ENCODE data around the gene VPREB3.

Gene VPREB3

DNA sequence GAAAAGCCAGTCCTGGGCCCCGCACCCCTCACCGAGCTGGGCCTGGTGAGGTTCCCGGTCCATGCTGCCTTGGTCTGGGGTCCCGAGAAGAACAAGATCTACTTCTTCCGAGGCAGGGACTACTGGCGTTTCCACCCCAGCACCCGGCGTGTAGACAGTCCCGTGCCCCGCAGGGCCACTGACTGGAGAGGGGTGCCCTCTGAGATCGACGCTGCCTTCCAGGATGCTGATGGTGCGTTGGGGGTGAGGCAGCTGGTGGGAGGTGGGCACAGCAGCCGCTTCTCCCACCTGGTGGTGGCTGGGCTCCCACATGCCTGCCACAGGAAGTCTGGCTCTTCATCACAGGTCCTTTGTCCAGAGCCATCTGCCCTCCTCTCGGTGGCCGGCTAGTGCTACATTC is 28.0 kb upstream of the VPREB3 start:
- DNase-seq = no peak

DNA sequence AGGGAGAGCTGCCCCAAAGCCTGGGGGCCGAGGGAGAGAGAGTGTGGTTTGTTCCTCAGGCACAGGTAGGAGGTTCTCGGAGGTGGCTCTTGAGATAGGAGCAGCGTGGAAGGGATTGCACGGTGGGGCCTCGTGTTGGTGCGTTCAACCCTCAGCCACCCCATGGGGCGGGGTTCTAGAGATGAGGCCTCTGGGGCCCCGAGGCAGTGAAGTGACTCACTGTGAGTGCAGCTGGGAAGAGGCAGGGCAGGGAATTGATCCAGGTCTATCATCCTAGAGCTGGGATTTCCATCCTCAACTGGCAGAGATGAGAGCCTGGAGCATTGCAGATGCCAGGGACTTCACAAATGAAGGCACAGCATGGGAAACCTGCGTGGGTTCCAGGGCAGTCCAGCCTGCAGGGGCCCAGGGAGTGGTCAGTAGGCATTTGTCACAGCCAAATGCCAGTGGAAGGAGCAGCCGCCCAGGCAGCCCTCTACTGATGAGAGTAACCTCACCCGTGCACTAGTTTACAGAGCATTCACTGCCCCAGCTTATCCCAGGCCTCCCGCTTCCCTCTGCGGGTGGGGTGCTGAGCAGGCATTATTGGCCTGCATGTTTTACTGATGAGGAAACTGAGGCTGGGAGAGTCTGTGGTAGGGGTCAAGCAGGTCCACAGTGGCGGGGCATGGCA is 27.4 kb upstream of the VPREB3 start:
- no peak for DNase-seq

DNA sequence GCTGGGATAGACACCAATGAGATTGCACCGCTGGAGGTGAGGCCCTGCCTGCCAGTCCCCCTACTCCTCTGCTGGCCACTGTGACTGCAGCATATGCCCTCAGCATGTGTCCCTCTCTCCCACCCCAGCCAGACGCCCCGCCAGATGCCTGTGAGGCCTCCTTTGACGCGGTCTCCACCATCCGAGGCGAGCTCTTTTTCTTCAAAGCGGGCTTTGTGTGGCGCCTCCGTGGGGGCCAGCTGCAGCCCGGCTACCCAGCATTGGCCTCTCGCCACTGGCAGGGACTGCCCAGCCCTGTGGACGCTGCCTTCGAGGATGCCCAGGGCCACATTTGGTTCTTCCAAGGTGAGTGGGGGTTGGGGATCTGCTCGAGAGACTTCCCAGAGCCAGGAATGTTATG is 26.8 kb upstream of the VPREB3 start:
- DNase-seq = no peak

DNA sequence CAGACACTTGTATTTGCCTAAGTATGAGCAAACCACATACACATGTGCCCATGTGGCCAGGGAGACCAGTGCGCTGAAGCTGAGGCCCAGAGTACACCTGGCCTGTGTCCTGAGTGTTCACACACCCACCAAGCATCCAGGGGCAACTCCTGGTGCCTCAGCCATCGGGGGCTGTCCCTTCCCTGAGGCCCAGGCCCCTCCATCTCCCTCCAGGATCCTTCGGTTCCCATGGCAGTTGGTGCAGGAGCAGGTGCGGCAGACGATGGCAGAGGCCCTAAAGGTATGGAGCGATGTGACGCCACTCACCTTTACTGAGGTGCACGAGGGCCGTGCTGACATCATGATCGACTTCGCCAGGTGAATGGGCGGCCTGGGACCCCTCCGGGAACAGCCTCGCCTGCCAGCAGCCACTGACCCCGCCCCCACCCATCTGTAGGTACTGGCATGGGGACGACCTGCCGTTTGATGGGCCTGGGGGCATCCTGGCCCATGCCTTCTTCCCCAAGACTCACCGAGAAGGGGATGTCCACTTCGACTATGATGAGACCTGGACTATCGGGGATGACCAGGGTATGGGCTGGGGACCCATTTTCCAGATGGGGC is 26.0 kb upstream of the VPREB3 start:
- no peak for DNase-seq

DNA sequence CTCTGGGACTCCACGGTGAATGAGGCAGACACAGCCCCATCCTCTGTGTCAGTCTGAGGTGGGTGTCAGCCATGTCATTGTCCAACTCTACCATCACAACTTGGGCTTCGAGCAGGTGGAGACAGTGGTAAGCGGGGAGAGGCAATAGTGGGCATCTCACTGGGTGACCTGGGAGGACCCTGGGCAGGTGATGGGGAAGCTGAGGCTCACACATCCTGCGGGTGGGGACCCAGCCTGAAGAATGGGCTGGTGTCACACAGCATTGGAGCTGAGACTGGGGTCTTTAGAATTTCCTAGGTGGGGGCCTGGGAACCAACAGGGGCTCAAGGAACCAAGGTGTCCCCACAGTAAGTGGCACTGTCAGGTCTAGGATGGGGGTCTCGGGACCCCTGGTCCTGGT is 25.5 kb upstream of the VPREB3 start:
- DNase-seq = no peak

DNA sequence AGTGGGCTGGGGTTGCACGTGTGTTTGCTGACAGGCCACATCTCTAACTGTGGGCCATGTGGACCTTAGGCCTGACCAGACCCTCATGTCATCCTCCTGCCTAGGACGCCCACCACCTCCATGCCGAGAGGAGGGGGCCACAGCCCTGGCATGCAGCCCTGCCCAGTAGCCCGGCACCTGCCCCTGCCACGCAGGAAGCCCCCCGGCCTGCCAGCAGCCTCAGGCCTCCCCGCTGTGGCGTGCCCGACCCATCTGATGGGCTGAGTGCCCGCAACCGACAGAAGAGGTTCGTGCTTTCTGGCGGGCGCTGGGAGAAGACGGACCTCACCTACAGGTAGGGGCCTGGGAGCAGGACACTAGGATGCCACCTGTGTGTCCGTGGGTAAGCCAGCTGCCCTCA is 24.9 kb upstream of the VPREB3 start:
- no peak for DNase-seq

- DNase-seq = no peak
These were observed 24.3 kb upstream of the VPREB3 start for GRCh38 chr22:23778577-23778900.

DNA sequence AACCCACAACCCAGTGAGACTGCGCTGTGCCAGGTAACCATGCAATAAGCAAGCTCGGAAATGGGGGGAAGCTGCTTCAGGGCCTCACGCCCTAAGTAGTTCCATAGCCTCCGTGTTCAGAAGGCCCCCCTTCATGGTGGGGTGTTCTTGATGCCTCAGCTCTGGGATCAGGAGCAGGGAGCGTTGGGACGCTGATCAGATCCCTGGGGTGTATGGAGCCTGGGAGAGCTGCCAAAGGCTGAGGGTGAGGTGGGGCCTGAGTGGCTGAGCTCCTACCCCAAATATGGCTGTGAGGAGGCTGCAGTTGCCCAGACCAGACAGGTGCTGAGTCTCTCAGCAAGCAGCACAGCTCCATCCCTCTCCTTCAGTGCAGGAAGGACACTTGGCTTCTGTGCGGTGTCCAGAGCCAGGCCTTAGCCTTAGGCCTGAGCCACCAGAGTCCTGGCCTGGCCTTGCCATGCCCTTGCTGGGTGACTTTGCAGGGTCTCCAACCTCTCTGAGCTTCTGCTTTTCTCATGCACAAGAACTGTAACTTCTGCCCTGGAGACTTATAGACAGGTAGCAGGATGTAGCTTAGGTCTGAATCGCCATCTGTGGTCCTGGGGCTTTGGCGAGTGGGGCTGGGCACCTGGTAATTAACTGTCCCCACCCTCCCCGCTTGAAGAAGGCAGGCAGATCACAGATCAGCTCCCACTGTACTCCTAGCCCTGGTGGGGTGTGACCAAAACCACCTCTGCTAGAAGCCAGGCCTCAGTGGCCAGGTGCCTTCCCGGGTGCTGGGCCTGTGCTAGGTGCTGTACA is 23.8 kb upstream of the VPREB3 start:
- DNase-seq = no peak

- no peak for DNase-seq
These were observed 21.7 kb upstream of the VPREB3 start for GRCh38 chr22:23775779-23776375.

DNA sequence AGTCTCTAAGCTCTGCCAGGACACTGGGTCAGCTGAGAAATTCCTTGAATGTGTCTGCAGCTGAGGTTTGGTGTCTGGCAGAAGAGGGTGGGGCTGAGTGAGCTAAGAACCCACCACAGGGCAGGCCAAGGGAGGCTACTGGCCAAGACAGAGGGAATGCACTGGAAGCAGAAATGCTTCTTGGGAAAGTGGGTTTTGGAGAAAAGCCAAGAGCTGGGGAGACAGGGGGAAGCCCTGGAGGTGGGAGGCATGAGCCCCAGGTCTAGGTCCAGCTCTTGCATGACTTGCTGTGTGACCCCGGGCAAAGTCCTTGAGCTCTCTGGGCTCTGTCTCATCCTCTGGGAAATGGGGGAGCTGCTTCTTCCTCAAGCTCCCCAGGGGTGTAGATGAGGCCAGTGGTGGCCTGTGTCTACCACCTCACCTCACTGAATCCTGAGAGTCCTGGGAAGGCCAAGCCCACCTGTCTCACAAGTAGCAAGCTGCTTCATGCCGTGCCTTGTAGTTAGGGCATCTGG is 20.8 kb upstream of the VPREB3 start:
- DNase-seq = no peak

DNA sequence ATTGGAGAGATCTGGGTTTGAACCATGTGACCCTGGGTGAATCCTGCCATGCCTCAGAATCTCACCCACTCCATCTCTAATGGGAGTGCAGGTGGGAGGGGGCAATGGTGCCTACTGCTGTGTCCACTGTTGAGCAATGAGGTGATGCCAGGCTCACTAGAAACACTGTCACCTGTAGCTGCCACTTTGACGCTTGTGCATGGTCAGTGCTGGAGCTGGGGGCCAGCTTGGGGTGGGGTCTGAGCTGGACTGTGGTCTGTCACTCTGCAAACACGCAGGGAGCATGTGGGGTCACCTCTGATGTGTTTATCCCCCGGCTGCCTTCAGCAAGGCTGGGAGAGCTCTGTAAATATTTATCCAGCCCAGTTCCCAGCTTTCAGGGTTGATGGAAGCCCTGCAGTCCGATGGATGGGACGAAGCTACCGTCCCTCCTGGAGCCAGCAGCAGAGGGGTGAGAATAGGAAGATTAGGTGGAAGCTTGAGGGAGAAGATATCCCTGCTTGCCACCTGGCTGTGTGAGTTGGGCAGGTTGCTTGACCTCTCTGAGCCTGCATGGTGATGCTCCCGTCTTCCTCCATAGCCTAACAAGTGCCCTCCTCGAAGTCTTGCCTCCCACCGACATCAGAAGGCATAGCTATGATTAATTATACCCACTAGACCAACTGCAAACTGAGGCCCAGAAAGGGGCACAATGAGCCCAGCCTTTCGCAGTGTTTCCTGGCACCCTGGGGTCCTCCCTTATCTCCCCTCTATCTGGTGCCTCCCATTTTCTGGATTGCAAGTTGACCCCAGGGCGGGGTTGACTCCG is 20.1 kb upstream of the VPREB3 start:
- no peak for DNase-seq

GRCh38 chr22:23773483-23774113 is 19.4 kb upstream of the VPREB3 start:
- no peak for DNase-seq

DNA sequence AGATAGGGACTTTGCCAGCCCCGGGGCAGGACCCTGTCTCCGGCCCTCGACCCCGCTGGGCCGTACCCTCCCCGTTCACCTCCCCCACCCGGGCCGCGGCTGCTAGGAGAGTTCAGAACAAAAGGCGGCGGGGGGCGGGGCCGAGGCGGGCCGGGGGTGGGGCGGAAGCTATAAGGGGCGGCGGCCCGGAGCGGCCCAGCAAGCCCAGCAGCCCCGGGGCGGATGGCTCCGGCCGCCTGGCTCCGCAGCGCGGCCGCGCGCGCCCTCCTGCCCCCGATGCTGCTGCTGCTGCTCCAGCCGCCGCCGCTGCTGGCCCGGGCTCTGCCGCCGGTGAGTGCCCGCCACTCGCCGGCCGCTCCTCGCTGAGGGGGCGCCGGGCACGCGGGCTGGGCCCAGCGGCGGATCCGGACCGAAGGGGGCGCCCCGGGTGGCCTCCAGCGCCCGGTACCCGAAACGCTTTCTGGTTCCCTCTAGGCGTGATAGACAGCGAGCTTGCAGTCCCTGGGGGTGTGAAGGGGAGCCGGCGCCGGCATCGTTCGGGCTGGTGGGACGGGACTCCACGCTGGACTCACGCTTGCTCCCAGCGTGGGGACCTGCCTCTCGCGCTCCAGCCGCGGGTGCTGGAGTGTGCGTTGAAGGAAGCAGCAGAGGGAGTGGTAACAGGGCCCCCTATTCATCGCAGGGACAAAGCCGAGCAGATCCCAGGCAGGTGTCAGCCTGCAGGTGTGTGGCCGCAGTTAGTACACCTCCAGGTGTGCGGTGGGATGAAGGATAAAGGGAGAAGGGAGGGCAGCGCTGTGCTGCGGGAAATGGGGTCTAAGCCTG is 18.6 kb upstream of the VPREB3 start, which contains the start of gene MMP11:
TSS of gene MMP11 (plus strand) at position 201 of the 825 bp plus-strand sequence. CDS start at position 223, 22 bp downstream.
- DNase-seq = peak; percentile 55

DNA sequence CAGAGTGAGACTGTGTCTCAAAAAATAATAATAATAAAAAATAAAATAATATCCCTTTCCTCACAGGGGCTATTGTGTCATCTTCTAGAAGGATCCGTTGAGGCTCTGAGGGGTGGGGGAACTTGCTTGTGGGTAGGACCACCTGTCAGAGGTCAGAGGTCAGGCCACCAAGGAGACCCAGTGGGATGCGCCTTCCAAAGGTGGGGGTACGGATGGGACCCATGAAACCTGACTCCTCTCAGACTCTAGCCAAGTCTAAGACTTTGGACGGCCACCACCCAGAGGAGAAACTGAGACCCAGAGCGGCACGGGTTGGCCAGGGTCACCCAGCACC is 18.1 kb upstream of the VPREB3 start:
- DNase-seq = no peak

- no peak for DNase-seq
These were observed 15.2 kb upstream of the VPREB3 start for GRCh38 chr22:23769321-23769965.

- DNase-seq = peak; percentile 86
These were observed 13.7 kb upstream of the VPREB3 start, which contains the start of gene CHCHD10 for GRCh38 chr22:23767673-23768548. TSS of gene CHCHD10 (minus strand) at chr22:23767972. CDS start at chr22:23767874, 98 bp downstream.

DNA sequence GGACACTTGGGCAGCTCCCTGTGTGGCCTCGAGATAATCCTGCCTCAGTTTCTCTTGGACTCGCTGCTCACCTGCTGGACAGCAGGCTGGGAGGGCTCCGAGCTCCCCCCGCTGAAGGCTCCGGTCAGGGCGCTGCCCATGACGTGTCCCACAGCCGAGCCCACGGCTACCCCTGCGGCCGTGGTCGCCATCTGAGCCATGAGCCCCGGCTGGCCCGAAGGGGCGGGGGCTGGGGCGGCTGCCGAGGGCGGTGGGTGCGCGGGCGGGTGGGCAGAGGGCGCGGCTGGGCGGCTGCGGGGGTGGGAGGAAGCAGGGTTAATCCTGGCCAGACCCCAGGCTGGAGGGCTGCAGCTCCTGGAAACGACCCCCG is 13.1 kb upstream of the VPREB3 start:
- no peak for DNase-seq

DNA sequence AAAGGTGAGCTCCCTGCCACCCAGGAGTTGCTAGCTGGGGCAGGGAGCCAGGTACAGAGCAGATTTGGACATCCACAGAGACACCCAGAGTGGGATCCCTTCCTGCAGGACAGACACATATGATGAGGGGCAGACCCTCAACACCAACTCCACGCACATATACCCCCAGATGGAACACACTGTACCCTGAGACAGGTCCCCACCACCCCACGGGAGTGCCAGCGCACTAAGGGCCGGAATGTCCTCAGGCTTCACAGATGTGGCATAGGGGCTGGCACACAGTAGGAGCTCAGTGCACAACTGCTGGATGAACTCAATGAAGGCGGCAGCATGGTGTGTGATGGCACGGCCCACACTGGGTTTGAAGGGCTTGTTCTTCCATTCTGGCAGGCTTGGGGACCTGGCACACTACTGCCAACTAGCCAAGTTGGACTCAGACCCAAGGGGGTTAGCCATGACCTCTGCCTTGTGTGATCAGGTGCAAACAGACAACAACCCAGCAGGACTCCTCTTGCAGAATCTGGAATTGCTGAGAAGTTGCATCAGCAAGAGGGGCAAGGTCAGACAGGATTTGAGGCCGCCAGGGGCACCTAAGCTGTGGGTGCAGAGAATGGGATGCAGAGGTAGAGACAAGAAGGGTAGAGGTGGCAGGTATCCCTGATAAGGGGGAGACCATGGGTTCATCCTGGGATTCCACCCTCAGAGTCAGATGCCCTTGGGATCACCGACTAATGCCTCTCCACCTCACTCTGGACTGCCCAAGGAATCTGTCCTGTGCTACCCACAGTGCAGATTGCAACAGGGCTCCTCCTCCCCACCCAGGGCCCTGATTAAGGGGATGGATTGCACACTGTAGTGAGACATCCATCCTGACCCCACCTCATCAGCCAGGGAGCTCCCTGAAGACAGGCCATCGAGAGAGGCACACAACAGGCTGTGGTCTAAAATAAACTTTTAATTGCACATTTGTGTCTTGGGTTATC is 11.0 kb upstream of the VPREB3 start:
- no peak for DNase-seq

Data from activated CD4-positive, alpha-beta T cell treated with anti-CD3 and anti-CD28 coated beads for 48 hours (primary cell).